HG03342 (cell line): Measurements from ENCODE around the gene ASB1.
A peak's percentile ranks its signal among the peaks of the same experiment; 100 is the strongest.

ENCODE experiments used
- ATAC-seq: cut with Tn5 transposase; IDR thresholded peaks from one replicate; pipeline ENCODE4 v1.9.1; 2021; ENCODE audit warnings: mild to moderate bottlenecking, moderate library complexity; ENCODE audit not compliant: unreplicated experiment

Gene ASB1

DNA sequence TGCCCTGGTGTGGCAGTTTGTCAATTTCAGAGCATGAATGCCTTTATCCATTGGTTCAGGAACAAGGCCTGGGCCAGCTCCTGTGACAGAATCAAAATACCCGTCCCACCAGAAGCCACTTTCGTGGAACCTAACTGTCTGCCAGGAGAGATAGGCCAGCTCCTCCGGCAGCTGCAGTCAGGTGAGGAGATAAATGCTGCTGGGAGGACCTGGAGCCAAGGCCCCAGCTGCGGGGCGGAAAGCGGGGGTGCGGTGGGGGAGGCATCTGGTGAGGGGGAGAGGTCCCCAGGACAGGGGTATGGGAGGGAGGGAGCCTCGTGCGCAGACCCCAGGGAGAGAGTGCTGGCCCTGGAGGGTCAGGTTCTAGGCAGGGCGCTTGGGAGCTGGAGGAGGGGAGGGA is 4.4 kb upstream of the ASB1 start:
- no peak for ATAC-seq

DNA sequence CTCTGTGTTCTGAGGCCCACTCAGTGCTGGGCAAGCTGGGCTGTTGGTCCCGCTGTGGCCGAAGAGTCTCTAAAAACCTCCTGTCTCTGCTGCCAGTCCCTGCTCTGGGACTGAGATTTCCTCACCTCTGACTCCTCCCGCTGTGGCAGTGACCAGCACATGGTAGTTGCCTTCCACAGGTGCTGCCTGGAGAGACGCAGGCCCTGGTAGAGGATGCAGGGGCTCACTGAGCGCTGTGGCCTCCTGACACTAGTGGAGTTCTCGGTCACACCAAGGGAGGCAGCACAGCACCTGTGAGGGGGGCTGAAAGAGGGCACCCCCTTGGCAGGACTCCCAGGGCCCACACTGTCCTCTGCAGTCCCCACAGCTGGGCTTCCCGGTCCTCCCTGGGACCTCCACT is 3.8 kb upstream of the ASB1 start:
- ATAC-seq: no peak

DNA sequence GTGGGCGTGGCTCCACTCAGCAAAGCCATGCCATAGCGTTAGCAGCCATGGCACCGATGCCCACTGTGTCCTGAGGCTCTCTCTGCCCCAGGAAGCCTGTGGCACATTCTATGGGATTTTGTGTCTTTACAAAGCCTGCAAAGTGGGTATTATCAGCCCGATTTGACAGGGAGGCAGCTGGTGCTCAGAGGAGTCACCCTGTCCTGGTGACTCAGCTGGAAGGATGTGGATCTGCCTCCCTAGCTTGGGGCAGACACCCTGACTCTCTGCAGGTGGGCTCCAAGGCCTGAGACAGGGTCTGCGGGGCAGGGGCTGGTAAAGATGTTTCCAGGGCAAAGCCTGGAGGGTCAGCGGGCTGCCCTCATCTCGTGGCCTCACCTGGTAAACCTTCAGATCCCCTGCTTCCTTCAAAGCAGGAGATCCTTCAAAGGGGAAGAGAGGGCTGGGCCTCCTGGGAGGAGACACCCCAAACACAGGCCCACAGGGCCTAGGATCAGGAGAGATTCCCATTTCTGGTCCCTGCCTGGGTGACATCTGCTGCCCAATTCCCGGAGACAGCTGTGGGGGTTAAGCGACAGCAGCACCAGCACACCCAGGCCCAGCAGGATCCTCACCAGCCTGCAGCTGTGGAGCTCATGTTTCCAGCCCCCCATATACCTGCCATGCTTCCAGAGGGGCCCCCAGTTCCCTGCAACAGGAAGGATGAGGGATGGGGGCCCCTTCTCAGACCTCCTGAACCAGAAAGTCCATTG is 3.0 kb upstream of the ASB1 start:
- no peak for ATAC-seq

DNA sequence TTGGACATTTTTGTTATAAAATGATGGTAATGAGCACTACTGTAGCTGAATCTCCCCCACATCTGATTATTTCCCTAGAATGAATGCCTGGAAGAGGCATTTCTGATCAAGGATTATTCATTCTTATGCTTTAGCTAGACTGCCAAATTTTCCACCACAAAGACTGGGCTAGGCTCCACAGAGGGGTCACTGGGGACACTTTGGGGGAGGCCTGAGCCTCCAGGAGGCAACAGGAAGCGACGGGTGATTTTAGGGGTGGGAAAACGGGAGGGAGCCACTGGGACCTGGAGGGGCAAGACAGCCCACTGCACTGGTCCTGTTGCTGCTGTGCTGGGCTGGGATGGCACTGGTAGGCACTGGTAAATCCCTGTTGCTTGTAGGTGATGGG is 2.4 kb upstream of the ASB1 start:
- no peak for ATAC-seq

DNA sequence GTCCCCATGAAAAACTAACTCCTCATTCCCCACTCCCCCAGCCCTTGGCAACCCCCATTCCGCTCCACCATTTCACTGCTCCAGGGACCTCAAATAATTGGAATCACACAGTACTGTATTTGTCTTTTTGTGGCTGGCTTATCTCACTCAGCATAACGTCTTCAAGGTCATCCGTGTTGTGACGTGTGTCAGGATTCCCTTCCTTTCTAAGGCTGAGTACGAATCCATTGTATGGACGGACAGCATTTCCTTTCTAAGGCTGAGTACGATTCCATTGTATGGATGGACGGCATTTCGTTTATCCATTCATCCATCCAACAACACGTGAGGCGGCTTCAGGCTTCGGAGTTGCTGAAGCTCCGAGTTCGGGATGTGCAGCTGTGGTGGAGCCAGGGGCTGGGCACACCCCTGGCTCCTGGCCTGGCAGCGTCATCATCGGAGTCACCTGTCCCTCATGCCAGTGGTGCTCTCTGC is 1.2 kb upstream of the ASB1 start:
- ATAC-seq: no peak

DNA sequence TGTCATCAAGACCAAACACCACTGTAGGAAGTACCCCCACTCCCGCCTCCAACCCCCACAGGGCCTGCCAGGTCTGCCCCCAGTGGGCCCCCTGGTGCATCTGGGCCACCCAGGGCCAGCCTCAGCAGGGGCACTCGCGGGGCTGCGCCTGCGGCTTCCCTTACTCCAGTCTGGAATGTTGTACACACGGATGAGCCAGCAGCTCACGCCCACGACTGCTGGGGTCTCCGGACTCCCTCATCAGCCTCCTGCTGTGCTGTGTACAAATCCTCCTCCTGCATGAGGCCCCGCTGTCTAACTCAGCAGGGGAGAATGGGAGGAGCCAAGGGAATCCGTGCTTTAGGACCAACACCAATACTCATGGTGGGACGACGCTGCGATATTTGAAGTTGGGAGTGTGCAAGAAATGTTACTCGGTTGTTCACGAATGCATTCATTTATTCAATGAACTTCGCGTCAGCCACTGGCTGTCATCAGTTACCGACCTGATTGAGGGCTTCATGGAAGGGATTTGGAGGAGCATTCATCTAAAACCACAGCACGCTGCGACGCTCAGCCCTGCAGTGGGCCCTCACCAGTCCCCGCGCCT is 654 bp upstream of the ASB1 start:
- peak; percentile 26 for ATAC-seq

DNA sequence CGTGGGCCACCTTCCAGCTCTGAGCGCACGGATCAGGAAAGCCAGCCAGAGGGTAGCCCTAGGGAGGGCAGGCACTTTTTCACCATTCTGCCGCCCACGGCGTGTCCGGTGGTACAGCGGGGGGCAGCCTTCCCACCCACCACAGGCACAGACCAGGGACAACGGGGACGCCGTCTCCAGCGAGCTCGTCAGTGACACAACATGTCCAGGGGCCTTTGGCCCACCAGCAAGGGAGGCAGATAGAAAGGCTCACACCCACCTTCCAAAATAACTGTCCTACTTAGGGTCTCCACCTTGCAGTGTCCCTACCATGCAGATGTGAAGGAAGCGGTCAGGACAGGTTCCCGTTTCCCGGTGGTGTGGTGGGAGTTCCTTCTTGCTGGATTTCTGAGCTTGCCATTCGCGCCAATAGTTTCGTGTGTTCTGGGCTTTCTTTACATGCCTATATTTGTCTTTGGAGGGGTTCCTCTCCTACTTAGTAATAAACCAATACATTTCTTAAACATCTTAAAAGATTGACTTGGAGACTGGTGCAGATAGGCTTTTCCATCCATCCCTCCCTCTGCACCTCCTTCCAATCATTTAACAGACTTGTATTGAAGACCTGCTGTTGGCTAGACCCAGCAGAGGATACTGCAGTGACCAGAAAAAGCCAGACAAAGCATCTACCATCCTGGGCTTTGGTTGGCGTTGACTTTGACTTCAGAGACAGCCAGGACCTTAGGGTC is 872 bp downstream of the ASB1 start:
- peak; percentile 2 for ATAC-seq

DNA sequence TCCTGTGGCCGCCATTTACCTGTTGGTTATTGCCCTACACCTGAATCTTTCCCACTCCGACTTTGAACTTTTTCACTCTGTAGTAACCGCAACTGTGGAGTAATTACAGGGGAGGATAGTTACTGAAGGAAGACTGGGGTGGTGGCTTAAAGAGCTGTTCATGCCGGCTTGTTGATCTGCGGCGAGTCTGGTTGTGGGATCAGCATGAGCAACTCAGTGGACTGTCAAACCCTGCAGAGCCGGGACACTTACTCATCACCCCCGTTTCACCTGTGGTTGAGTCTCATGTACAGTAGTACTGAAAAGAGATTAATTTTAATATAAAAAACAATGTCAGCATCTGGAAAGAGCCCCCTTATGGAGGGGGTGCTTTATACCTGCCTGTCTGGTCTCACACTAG is 2.1 kb downstream of the ASB1 start:
- no peak for ATAC-seq

DNA sequence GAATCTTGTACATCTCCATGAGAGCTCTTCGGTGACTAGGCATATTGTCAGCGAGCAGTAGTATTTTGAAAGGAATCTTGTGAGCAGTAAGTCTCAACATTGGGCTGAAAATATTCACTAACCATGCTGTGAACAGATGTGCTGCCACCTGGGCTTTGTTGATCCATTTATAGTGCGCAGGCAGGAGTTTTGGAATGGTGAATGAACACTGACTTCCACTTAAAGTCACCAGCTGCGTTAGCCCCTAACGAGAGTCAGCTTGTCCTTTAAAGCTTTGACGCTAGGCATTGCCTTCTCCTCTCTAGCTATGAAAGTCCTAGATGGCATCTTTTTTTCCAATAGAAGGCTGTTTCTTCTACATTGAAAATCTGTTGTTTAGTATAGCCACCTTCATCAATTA is 4.1 kb downstream of the ASB1 start:
- no peak for ATAC-seq

DNA sequence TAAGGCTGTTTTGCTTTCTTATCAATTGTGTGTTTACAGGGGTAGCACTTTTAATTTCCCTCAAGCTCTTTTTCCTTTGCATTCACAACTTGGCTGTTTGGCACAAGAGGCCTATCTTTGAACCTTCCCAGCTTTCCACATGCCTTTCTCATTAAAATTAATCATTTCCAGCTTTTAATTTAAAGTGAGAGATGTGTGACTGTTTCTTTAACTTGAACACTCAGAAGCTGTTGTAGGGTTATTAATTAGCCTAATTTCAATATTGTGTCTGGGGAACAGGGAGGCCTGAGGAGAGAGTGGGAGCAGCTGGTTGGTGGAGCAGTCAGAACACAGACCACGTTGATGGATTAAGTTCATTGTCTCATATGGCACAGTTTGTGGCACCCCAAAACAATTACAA is 4.7 kb downstream of the ASB1 start:
- no peak for ATAC-seq

DNA sequence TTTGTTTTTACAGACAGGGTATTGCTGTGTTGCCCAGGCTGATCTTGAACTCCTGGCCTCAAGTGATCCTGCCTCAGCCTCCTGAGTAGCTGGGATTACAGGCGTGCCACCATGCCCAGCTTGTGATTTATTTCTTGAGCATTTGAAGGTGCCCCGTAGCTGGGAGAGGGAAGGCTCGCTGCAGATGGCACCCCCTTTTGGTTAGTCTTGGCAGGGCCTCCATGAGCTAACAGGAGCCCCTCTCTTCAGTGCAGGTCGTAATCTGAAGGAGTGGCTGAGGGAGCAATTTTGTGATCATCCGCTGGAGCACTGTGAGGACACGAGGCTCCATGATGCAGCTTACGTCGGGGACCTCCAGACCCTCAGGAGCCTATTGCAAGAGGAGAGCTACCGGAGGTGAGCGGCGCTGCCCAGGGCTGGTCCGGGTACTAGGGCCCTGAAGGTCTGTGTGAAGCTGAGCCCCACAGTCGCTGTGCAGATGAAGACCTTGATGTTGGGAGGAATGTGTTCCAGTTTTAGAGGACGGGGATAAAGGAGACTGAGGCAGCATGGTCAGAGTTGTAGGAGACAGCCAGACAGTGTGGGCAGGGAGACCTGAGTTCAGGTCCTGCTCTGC is 6.7 kb downstream of the ASB1 start:
- no peak for ATAC-seq

DNA sequence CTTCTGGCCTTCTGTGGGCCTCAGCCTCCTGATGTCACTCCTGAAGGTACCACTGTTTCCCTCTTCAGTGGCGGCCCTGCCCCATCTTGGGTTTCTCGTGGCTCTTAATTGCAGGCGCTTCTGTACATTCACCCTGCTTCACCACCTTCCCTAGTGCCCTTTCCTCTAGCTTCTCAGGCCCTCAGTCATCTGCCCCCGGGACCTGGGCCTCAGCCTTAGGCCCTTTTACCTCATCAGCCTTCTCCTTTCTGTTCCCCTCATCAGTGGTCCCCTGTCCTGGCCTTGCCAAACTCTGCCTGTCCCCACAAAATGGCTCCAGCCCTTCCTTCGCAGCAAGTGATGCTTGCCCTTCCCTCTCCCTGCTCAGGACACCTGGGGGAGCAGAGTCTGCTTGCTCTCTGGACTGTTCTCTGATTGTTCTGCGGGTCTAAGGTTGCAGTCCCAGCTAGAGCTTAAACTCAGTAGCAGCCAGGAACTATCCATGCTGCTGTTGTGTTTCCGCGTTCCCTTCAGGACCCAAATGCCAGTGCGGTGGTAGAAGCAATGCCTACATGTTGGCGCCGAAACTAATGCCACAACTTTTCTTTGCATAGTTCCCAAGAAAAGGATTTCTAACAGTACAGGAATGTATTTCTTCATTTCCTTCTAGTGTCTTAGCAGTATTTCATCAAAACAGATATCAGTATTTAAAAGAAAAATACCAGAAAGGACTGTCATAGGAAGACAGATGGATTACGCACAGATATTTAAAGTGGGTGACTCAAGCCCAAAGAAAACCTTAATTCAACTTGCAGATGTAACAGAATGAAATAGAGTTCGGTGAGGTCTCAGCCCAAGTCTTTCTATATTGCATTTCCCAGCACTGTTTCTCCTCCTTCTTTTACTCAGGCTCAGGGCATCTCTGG is 7.5 kb downstream of the ASB1 start:
- no peak for ATAC-seq

DNA sequence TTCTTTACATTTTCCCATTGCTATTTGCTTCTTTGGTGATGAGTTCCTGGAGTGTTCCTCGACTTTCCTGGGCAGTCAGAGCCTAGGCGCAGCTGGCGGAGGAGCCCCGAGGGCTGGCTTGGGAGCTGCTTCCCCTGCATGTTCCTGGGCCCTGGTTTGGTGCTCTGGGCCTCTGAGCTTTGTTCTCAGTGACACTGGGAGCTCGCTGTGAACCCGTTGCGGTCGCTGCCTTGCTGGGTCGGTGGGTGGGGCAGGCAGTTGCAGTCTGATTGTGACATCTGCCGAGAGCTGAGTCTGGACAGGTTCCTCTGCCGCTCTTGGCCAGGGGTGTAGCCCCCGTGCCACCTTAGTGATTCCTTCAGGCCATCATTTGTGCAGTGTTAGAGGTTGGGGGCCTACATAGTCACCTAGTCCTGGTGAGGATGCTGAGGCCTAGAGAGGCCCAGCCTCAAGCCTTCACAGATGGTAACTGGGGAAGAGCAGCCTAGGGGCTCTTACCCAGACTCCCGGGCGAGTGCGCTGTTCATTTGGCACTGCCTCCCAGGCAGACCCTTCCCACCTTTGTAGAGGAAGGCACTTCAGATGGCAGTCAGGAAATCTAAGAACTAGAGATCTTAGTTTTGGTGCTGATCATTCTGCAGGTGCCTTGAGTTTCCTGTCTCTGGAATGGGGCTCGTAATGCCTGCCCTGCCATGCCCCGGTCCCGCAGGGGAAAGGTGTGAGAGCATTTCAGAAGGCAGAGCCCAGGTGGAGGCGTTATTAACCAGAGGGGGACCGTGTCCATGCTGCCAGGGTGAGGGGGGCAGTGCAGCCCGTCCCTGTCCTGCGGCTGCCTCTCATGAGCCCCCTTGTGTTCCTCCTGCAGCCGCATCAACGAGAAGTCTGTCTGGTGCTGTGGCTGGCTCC is 8.4 kb downstream of the ASB1 start:
- no peak for ATAC-seq

DNA sequence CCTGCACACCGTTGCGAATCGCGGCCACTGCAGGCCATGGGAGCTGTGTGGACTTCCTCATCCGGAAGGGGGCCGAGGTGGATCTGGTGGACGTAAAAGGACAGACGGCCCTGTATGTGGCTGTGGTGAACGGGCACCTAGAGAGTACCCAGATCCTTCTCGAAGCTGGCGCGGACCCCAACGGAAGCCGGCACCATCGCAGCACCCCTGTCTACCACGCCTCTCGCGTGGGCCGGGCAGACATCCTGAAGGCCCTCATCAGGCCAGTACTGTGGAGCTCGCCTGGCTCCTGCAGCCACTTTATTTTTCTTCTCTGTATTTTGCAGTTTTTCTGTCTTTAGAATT is 9.0 kb downstream of the ASB1 start:
- ATAC-seq: no peak

DNA sequence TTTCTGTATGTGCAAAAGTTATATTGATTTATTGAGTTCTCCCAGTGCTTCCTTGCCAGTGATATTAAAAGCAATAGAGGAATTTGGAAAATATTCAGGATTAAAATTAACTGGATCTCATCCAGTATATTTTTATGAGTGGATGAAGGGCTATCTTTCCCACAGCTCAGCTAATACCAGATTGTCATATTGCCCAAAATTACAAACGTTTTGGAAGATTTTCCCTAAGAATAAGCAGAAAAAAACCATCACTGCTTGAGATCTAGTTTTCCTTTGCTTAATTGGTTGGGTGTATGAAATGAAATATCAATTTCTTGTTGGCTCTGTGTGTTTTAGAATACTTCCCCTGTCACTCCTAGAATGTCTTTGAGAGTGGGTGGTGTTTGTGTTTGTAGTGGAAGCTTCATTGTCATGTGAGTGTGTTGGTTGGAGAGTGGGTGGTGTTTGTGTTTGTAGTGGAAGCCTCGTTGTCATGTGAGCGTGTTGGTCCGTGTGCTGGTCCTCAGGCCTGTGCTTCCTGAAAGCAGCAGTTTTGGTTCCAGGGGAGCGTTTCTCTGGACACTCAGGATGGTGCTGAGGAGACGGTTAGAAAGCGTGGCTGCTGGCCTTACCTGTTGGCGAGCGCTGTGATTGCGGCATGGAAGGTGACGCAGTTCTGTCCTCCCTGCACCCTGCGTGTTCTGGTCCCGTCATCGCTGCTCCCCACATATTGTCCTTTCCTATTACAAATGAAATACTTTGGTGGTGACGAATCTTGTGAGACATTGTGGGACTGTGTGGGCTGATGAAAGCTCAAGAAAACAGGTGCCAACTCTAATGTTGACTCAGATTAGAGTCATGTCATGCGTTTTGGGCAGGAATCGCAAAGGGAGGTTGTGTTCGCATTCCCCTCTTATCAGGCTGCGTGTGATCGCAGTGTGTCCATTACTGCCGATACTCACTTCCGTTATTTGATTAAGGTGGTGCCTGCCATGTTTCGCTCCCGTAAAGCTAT is 12.4 kb downstream of the ASB1 start:
- ATAC-seq: no peak

DNA sequence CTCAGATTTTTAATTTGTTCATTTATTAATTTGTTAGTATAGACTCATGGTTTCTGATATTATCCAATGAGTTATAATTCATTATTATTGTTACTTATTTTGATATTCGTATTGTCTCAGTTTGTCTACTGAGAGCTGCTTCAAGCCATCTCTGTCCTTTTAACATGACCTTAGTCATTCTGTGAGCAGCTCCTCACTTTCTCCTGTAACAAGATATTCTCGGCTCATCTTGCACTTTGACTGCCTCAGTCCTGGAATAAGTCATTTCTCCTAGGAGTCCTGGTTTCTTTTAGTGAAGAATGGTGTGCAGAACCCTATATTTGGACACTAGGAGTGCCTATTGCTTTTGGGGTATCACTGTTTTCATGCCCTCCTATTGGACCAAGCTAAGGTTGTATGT is 13.2 kb downstream of the ASB1 start:
- ATAC-seq: no peak

DNA sequence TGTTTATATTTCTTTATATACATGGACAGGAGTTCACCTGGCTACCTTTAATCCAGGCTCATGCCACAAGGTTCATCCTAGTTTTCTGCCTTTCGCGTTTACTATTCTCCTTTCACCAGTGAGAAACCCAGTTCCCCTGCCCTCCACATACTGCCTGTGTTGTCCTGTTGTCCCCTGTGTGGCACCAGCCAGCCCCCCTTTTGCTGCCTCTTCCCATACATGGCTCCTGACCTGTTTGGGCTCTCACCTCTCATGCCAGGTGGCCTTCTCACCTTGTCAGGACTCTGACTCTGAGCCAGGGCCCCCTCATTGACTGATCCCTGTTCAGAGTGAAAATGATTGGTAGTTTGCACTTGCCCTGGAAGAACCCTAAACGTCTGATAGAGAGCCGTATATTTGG is 13.6 kb downstream of the ASB1 start:
- no peak for ATAC-seq

DNA sequence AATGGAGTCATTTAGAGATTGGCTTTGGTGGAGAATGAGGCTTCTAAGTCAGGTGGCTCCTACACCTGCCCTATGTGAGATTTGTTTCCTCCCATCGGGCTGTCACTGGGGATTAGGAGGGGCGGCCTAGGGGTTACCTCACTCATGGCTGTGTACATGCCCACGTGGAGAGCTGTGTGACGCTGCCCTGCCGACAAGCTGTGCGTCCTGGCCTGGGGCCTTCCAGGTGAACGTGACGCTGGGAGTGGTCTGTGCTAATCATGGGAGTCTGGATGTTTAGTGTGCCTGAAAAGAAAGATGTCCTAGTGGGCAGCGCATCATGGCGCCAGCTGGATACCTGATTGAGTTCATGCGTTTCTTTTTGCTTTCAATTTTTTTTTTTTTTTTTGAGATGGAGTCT is 14.0 kb downstream of the ASB1 start:
- no peak for ATAC-seq
